Fibroblast of upper back skin (primary cell): Measurements from ENCODE around the gene ALKBH1.
"Not testable (repeated sequence)": the region's sequence is repeated elsewhere in the genome, so short reads cannot be mapped to it uniquely, and the experiment has no call there.

Source experiments
- DNase-seq: peaks from one replicate; pipeline ENCODE4 v3.0.0-alpha.2; 2013

ALKBH1 gene

GRCh38 chr14:77707724-77708408, at the start of gene ALKBH1, which contains the start of gene SLIRP:
Gene ALKBH1 (minus strand): TSS chr14:77708023. CDS start chr14:77708004, 19 bp downstream.
Gene SLIRP (plus strand): TSS chr14:77708103. CDS start chr14:77708112, 9 bp downstream.
- peak; percentile 77 for DNase-seq

GRCh38 chr14:77752799-77753516, 45.1 kb upstream of the ALKBH1 start:
- DNase-seq = no peak

- DNase-seq = no peak
Measured at GRCh38 chr14:77752266-77752665, 44.4 kb upstream of the ALKBH1 start.

- DNase-seq = not testable (repeated sequence)
Measured at GRCh38 chr14:77747425-77747824, 39.6 kb upstream of the ALKBH1 start.

- no peak for DNase-seq
Measured at GRCh38 chr14:77746064-77746702, 38.4 kb upstream of the ALKBH1 start.

- no peak for DNase-seq
Measured at GRCh38 chr14:77741438-77741837, 33.6 kb upstream of the ALKBH1 start.

GRCh38 chr14:77738559-77739250, 30.9 kb upstream of the ALKBH1 start:
- DNase-seq = peak; percentile 9

- DNase-seq = peak; percentile 6
Measured at GRCh38 chr14:77730976-77731497, 23.2 kb upstream of the ALKBH1 start.

- no peak for DNase-seq
Measured at GRCh38 chr14:77722301-77722700, 14.5 kb upstream of the ALKBH1 start.

- no peak for DNase-seq
Measured at GRCh38 chr14:77721437-77721836, 13.6 kb upstream of the ALKBH1 start.

GRCh38 chr14:77717608-77718305, 9.9 kb upstream of the ALKBH1 start:
- DNase-seq = no peak

GRCh38 chr14:77714926-77715325, 7.1 kb upstream of the ALKBH1 start:
- no peak for DNase-seq

GRCh38 chr14:77710364-77710763, 2.5 kb upstream of the ALKBH1 start:
- no peak for DNase-seq

- DNase-seq = no peak
Measured at GRCh38 chr14:77709412-77709811, 1.6 kb upstream of the ALKBH1 start.

- no peak for DNase-seq
Measured at GRCh38 chr14:77708749-77709148, 926 bp upstream of the ALKBH1 start.

GRCh38 chr14:77707355-77707723, 484 bp downstream of the ALKBH1 start:
- DNase-seq = peak; percentile 35

GRCh38 chr14:77691259-77691658, 16.6 kb downstream of the ALKBH1 start:
- DNase-seq = no peak

- DNase-seq = peak; percentile 19
Measured at GRCh38 chr14:77682158-77682553, 25.7 kb downstream of the ALKBH1 start.

- peak; percentile 8 for DNase-seq
Measured at GRCh38 chr14:77681196-77682157, 26.3 kb downstream of the ALKBH1 start.

- DNase-seq = no peak
Measured at GRCh38 chr14:77674931-77675330, 32.9 kb downstream of the ALKBH1 start.

GRCh38 chr14:77673193-77673592, 34.6 kb downstream of the ALKBH1 start:
- DNase-seq = no peak
